ENCODE data around the gene OR8B4. TPM values are rescaled to one million over a fixed set of nuclear protein-coding genes. Genes with fewer than 3 reads are reported as not detected.

OR8B4 gene
- total RNA-seq, 1 experiment from 2014 or later: not detected

GRCh38 chr11:124429599-124429998 is 4.9 kb upstream of the OR8B4 start:
- CTCF ChIA-PET: no interaction called here

GRCh38 chr11:124421043-124421442 is 3.6 kb downstream of the OR8B4 start:
- DNase-seq (ENCODE audit: low spot score): no peak
- H3K9me3 ChIP-seq (ENCODE audit: low read depth, low read length, poor library complexity, severe bottlenecking): no peaks in the 10 kb centered on the region
- H3K27me3 ChIP-seq (replicated peaks; ENCODE audit: insufficient read depth, low read depth, low read length, poor library complexity): no peaks in the 10 kb centered on the region
- BruUV-seq (replicated peaks): no TSS peak
- H3K4me1 ChIP-seq (ENCODE audit: insufficient read depth, low read length, poor library complexity, severe bottlenecking): no peaks in the 10 kb centered on the region
- H3K27ac ChIP-seq (ENCODE audit: low read depth, low read length, poor library complexity, severe bottlenecking): no peak overlapping the region
- H3K36me3 ChIP-seq (ENCODE audit: insufficient read depth, low read length, poor library complexity, severe bottlenecking): no peaks in the 10 kb centered on the region
- no peak overlapping the region for H3K4me3 ChIP-seq (ENCODE audit: low read depth, low read length, poor library complexity, severe bottlenecking)
- CTCF ChIA-PET: no interaction called here
- no peak for TF ChIP-seq EZH2 (IDR thresholded peaks at IDR 0.05; ENCODE audit: borderline replicate concordance, low read depth, low read length, poor library complexity, severe bottlenecking)
- TF ChIP-seq CTCF (conservative IDR thresholded peaks at IDR 0.05; ENCODE audit: low read depth, low read length): no peak
- intact Hi-C loops (cut with micrococcal nuclease; ENCODE audit: unreplicated experiment): no loop called here
- POLR2A ChIA-PET (ENCODE audit: low non-redundant PET): no interaction called here

More at GRCh38 chr11:124429599-124429998, 4.9 kb upstream of the OR8B4 start:
- Histone ChIP-seq H3K27me3 (replicated peaks; ENCODE audit: insufficient read depth, low read depth, low read length, poor library complexity) (no peaks in the 10 kb centered on the region), H3K27ac (ENCODE audit: low read depth, low read length, poor library complexity, severe bottlenecking) (no peak overlapping the region), H3K9me3 (ENCODE audit: low read depth, low read length, poor library complexity, severe bottlenecking) (peaks cover 8% of the 10 kb centered on the region), H3K4me3 (ENCODE audit: low read depth, low read length, poor library complexity, severe bottlenecking) (no peak overlapping the region), H3K36me3 (ENCODE audit: insufficient read depth, low read length, poor library complexity, severe bottlenecking) (no peaks in the 10 kb centered on the region), H3K4me1 (ENCODE audit: insufficient read depth, low read length, poor library complexity, severe bottlenecking) (no peaks in the 10 kb centered on the region)
- BruUV-seq (replicated peaks): no TSS peak
- TF ChIP-seq EZH2 (IDR thresholded peaks at IDR 0.05; ENCODE audit: borderline replicate concordance, low read depth, low read length, poor library complexity, severe bottlenecking) (no peak), CTCF (conservative IDR thresholded peaks at IDR 0.05; ENCODE audit: low read depth, low read length) (no peak)
- intact Hi-C loops (cut with micrococcal nuclease; ENCODE audit: unreplicated experiment): no loop called here
- DNase-seq (ENCODE audit: low spot score): no peak
- POLR2A ChIA-PET (ENCODE audit: low non-redundant PET): no interaction called here

GRCh38 chr11:124415356-124415923 is 9.2 kb downstream of the OR8B4 start:
- no peaks in the 10 kb centered on the region for H3K27me3 ChIP-seq (replicated peaks; ENCODE audit: insufficient read depth, low read depth, low read length, poor library complexity)
- DNase-seq (ENCODE audit: low spot score): peak; percentile 60
- no peak overlapping the region for H3K27ac ChIP-seq (ENCODE audit: low read depth, low read length, poor library complexity, severe bottlenecking)
- intact Hi-C loops (cut with micrococcal nuclease; ENCODE audit: unreplicated experiment): loop anchor here (1.0 to 10.0 kb wide), 3 partner anchors 171 to 422 kb away; partner anchors contain the start of gene ESAM
- no peak overlapping the region for H3K4me3 ChIP-seq (ENCODE audit: low read depth, low read length, poor library complexity, severe bottlenecking)
- no peaks in the 10 kb centered on the region for H3K4me1 ChIP-seq (ENCODE audit: insufficient read depth, low read length, poor library complexity, severe bottlenecking)
- H3K36me3 ChIP-seq (ENCODE audit: insufficient read depth, low read length, poor library complexity, severe bottlenecking): no peaks in the 10 kb centered on the region
- H3K9me3 ChIP-seq (ENCODE audit: low read depth, low read length, poor library complexity, severe bottlenecking): no peaks in the 10 kb centered on the region
- no TSS peak for BruUV-seq (replicated peaks)
- ChIA-PET CTCF (no interaction called here), POLR2A (ENCODE audit: low non-redundant PET) (interaction anchor here (0.9 kb wide), 1 partner anchor 207 kb away, joined by 9 read pairs; no protein-coding TSS in a partner anchor)
- TF ChIP-seq EZH2 (IDR thresholded peaks at IDR 0.05; ENCODE audit: borderline replicate concordance, low read depth, low read length, poor library complexity, severe bottlenecking): no peak
- peak; percentile 91 for TF ChIP-seq CTCF (conservative IDR thresholded peaks at IDR 0.05; ENCODE audit: low read depth, low read length)
